Bone marrow (tissue), 2 donors: ENCODE measurements around the gene SUN3.
"Not testable (repeated sequence)": the region's sequence is repeated elsewhere in the genome, so short reads cannot be mapped to it uniquely, and the experiment has no call there.

Experiments
- DNase-seq, 2 donors: peaks; one replicate each; lab custom pipeline; 2025; lab: John Stamatoyannopoulos, UW

SUN3 gene

DNA sequence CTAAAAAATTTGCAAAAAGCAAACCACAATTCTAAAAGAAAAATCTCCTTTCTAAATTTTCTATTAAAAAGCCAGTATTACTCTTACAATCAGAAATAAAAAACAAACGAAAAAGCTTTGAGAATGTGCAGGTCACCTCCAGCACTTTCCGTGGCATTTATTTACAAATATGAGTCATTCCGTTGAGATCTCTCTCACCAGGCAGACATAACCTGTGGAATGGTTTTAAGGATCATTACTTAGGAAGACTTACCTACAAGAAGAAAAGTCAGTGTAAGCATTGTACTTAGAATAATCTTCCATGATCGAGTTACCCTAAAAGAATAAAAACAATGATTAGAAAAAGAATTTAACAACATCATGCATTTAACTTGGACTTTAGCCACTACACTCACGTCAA, 3.3 kb downstream of the SUN3 start:
- no peak for DNase-seq

DNA sequence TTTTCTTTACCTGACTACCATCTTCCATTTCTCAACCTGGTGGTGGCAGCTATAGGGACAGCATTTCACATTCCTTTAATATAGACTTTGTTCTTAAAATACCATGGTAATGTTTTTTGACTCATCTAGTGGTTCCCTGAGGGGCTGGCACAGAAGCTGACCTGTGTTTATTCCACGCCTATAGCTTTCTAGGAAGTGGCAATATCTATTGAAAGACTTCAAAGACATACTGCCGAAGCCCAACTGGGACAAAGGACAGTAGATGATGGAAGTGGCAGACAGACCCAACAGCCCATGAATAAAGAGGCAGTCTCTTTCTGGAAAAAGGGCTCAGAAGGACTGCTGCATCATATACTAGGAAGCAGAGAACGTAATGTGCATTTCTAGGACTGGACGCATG, 11.2 kb downstream of the SUN3 start:
- DNase-seq, result no peak

DNA sequence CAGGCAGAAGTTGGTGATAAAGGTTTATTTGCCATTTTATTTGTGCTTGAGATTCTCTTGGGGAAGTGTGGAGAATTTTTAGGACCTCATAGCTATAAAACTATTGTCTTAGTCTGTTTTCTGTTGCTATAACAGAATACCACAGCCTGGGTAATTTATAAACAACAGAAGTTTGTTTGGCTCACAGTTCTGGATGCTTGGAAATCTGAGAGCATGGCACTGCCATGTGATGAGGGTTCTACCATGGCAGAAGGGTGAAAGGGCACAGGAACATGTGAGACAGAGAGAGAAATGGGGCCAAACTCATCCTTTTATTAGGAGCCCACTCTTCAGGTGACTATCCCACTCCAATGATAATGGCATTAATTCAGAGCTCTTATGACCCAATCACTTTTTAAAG, 12.3 kb downstream of the SUN3 start:
- DNase-seq, result no peak

DNA sequence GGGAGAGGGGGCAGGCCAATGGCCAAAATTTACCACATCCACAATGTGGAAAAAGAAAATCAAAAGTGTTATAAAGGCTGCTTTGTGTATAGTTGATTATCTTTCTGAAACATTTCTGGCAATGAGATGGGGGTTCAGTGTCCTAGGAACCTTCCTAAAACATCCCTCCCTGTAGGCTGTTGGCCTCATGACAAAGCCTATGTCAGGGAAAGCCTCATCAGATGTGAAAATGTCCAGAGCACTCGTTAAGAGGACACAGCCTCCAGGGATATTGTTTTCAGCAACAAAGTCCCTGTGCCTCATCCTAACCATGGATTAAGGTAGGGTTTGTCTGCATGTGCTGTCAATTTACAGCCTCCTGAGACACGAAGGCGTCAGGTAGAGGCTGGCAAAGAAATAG, 17.0 kb downstream of the SUN3 start:
- no peak for DNase-seq

DNA sequence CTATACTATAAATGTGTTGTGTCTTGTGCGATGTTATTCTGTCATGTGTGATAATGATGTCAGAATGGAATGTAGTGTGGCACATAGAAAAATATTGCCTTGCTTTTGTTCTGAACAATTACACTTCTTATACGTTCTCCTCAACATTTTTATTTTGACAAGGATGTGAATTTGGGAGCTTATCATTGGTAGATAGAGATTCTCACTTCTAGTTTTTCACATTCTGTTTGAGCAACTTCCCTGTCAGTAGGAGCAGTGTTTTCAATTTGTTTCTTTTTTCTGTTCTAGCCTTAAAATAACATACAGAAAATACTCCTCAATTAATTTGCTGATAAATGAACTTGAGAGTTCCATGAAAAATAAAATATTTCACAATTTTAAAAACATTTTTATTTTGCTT, 17.6 kb downstream of the SUN3 start:
- no peak for DNase-seq

DNA sequence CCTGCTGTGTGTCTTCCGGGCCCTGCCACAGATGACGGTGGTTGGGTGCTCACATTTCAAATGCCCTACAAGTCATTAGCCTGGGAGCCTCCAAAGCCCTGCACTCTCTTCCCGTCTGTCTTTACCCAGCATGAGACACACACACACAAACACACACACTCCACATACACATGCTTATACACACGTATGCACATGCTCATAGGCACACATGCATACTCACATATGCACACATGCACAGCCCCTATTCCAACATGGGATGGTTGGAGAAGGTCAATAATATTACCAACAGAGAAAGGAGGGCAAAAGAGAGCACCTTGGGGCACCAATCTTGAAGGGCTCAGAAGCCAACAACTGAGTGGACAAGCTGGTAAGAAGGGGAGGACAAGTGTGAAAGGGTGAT, 19.0 kb downstream of the SUN3 start:
- DNase-seq, result no peak

DNA sequence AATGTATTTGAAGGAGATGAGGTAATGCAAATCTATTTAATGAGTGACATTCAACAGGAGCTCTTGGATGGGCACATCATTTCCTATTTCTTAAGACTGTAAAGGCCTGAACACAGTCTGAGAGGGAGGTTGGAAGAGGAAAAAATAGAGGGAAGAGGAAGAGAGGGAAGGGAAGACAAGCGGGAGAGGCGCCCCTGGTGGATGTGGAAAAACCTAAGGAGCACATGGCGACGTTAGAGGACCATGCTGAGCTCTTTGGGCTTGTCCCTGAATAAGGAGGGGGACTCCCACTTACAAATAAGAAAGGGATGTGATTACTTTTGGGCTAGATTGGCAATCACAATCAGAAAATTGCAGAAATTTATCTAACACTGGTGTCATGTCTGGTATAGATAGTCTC, 19.6 kb downstream of the SUN3 start:
- no peak for DNase-seq

DNA sequence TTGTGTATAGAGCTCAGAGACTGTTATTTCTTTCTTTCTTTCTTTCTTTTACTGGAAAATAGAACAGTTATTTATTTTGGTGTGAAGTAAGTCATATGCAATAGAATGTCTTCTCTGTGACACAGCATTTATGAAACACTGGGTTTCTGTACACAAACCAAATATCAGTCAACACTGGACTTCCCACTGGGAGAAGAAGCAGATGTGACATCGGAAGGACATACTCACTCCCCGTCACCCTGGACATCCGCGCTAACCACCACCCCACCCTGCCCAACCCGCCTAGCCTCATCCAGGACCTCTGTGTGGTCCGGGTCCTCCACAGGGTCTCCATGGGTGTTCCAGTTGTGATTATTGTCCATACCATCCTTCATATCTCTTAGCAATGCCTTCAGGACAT, 22.0 kb downstream of the SUN3 start:
- no peak for DNase-seq

DNA sequence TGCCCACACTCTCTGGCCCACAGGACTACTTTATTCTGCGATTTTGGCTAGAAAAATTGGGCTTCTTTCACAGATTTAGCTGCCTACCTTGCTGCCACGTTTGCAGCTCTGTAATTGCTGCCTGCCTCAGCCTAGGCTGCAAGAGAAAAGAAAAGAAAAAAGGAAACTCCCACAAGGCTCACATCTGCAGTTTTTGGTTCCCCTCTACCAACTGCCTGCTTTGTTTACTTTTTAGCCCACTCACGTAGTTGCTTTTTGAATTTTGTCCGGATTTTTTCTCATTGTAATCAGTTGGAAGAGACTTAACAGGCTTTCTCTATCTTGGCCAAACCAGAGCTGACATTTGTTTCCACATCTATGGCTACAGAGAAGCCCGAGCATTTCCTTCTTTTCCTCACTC, 24.3 kb downstream of the SUN3 start:
- DNase-seq, result peak in 1 of 2 donors; percentile 44

DNA sequence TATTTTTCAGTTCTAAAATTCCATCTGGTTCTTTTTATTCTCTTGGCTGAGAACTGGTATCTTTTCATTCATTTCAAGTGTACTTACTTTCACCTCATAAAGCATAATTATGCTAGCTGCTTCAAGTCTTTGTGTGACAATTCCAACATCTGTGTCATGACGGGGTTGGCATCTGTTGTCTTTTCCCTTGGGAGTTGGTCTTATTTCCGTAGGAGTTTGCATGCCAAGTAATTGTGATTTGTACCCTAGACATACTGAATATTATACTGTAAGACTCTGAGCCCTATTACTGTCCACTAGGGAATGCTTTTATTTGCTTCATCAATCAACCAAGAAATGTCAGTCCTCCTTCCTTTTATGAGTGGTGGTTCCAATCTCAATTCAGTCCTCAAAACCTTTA, 24.9 kb downstream of the SUN3 start:
- DNase-seq, result no peak

DNA sequence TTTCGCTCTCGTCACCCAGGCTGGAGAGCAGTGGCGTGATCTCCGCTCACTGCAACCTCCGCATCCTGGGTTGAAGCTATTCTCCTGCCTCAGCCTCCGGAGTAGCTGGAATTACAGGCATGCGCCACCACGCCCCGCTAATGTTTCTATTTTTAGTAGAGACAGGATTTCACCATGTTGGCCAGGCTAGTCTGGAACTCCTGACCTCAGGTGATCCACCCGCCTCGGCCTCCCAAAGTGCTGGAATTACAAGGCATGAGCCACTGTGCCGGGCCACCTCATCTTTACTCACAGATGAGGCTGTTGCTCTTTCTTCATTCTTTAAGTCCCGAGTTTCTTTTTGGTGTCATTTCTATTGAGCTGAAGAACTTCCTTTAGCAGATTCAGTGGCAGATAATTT, 28.7 kb downstream of the SUN3 start:
- DNase-seq, result not testable (repeated sequence)

DNA sequence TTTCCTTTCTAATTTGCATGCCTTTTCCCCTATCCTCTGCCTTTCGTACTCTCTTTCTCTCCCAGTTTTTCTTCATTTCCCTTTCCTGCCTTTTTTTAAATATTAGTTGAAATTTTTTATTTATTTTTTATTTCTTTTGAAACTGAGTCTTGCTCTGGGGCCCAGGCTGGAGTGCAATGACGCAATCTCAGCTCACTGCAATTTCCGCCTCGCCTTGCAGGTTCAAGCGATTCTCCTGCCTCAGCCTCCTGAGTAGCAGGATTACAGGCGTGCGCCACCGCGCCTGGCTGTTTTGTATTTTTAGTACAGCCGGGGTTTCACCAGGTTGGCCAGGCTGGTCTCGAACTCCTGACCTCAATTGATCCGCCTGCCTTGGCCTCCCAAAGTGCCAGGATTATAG, 29.5 kb downstream of the SUN3 start:
- DNase-seq, result no peak

DNA sequence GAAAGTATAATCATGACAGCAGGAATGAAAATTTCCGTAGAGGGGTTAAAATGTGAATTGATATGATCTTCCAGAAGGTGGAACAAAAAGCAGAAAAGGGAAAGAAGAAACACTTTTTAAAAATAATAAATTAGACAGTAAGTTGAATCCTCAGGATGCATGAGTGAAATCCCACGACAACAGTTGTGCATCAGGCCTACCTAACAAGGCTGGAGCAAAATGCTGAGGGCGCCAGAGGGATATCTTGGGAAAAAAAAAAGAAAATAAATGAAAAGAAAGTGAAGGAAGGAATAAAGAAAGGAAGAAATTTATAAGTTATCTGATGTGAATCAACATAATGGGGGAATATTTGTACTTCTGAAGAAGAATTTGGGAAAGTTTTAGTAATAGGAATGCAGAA, 36.5 kb downstream of the SUN3 start:
- no peak for DNase-seq

DNA sequence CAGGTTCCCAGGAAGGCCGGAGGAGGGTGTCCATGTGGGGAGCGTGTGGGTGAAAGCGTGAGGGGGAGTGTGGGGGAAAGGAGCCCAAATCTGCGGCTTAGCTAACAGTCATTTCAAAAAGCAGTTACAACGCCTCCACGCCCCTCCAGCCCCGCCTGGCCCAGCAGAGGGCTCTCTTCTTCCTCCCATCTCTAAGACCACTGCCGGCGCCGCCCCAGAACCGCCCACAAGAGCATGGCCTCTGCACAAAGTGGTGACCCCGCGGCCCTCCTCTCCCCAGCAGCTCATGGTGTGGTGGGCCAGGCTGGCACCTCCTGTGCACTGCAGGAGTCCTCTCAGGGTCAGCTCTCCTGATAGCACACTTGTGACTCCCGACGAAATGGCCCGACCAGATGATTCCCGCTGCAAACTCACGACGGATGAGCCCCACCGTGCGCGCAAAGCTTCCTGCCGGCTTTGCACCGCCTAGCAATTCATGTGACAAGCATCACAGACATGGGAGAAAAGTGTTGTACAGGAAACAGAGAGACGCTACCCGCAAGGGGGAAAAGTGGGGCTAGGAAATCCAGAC, 37.1 kb downstream of the SUN3 start:
- peak; percentile 62 to 89 for DNase-seq

DNA sequence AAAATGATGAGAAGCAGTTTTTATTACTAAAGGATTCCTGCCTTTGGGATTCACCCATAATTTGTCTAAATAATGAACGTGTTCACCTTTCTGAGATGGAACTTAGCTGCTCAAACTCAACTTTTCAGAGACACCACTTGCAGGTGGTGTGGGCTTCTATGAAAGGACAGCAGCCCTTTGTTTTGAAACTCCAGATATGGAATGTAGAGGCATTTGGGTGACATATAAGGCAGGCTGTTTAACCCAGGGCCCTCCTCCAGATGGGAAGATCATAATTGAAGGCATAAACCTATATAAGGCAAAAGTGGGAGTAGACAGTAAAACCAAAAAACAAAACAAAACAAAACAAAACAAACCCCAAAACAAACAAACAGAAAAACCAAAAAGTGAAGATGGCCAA, 37.6 kb downstream of the SUN3 start:
- no peak for DNase-seq

DNA sequence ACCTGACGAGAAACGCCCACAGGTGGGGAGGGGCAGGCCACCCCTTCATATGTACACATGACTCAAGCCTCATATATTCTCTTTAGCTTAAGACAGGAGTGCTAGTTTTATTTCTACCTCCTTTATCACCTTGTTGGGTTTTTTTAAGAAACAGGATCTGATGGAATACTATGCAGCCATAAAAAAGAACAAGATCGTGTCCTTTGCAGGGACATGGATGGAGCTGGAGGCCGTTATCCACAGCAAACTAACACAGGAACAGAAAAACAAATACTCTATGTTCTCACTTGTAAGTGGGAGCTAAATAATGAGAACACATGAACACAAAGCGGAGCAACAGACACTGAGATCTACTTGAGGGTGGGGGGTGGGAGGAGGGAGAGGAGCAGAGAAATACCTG, 38.3 kb downstream of the SUN3 start:
- no peak for DNase-seq

DNA sequence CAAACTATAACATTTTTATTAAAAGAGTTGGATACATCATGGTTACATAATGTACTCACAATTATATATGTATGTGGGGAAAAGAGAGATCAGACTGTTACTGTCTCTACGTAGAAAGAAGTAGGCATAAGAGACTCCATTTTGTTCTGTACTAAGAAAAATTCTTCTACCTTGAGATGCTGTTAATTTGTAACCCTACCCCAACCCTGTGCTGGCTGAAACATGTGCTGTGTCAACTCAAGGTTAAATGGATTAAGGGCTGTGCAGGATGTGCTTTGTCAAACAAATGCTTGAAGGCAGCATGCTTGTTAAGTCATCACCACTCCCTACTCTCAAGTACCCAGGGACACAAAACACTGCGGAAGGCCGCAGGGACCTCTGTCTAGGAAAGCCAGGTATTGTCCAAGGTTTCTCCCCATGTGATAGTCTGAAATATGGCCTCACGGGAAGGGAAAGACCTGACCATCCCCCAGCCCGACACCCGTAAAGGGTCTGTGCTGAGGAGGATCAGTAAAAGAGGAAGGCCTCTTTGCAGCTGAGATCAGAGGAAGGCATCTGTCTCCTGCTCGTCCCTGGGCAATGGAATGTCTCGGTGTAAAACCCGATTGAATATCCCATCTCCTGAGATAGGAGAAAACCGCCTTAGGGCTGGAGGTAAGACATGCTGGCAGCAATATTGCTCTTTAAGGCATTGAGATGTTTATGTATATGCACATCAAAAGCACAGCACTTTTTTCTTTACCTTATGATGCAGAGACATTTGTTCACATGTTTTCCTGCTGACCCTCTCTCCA, 39.1 kb downstream of the SUN3 start:
- DNase-seq, result not testable (repeated sequence)

DNA sequence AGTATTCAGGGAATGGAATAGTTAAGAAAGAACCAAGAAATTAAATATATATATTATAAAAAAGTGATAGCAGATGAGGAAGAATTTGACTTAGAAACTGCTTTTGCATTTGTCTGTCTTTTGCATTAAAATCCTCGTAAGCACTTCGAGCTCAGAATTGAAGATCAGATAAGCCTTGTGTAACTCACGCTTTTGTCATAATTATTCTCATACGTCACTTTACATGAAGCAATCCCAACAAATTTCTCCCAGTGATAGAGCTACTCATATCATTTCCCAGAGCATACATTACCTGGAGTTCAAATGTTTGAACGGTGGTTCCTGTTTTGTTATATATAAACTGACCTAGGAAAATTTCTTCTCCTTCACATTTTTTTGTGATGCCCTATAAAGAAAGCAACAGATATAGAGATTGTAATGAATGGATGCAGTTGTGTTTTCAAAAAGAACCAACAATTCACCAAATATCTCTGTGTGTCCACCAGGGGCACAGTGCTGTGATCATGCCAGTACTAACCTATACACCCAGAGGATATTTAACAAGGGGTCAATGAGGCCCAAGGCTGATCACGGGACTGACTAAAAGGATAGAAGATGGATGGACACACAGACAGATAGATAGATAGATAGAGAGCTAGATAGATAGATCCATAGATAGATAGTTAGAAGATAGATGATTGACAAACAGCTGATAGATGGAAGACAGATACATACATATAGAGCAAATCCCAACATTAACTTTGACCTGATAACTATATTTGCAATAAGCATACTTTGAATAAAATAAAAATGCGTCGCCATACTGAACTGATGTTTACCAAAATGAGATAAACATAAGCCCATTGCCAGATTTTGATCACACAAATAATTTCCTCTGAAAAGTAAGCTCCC, 40.2 kb downstream of the SUN3 start:
- DNase-seq, result no peak

DNA sequence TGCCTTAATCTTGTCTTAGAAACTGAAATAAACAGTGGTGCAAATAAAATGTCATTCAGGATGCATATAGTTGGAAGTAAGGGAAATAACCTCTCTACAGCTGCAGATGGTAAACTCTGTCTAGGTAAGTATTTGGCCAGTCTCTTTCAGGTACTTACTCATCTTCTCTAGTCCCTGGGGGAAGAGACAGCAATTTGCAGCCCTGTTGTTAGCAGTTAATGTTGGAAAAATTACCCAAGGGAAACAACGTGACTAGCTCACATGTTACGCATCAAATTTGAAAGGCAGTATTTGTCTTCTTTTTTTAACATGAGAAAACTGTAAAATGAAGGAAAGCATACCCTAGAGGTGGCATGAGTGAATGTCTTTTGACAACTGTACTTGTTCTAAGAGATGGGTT, 46.3 kb downstream of the SUN3 start:
- DNase-seq, result no peak

DNA sequence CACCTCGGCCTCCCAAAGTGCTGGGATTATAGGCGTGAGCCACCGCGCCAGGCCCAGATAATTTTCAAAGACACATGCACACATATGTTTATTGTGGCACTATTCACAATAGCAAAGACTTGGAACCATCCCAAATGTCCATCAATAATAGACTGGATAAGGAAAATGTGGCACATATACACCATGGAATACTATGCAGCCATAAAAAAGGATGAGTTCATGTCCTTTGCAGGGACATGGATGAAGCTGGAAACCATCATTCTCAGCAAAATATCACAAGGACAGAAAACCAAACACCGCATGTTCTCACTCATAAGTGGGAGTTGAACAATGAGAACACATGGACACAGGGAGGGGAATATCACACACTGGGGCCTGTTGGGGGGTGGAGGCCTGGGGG, 48.3 kb downstream of the SUN3 start:
- not testable (repeated sequence) for DNase-seq

DNA sequence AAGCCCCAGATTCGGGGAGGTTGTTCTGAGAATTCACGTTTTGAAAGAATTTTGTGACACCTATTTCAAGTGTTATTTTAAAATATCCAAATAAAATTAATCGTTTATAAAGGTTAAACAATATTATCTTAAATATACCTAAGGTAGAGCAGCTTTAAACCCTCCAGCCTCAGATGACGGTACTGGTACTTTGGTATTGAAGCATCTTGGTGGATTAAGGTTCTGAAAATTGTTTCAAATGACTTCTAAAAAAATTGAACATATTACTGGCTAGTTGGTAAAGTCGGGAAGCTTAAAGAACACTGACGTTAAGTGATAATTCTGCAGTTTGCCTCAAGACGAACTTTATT, 49.1 kb downstream of the SUN3 start:
- DNase-seq, result no peak

DNA sequence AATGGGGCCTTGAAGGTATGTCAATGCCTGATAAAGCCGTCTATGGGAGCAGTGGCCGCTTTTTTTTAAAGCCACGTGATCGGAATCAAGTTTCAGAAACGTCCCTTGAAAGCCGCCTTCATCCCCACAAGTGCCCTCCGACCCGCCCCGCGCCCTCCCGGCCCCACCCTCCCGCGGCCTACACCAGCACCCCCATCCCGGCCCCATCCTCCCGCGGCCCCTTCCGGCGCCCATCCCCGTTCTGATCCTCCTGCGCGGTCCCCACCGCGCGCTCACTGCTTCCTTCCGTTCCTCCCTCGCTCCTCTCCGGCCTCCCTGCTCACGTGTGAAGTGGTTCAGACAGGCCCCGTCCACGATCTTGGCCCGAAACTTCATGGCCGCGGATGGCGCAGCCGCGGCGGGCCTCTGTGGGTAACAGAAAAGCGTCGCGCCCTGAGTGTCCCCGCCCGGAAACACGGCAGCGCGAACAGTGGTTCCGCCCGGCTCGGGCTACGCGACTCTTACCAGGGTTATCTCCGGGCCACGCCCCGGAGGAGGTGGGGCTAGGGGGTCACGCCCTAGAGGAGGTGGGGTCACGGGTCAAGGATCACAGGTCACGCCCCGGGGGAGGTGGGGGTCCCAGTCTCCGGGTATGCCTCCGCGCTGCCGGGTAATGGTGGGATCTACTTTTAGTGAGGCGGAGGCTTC, 49.6 kb downstream of the SUN3 start, which contains the start of gene HUS1:
Gene HUS1, minus strand, starts transcription at position 471 of the 687 bp plus-strand sequence. Its CDS starts 96 bp downstream, at position 375.
- DNase-seq, result peak; percentile 75 to 88
